GM19099 (cell line): ENCODE results near the gene SLC25A41.

Source experiments
- POLR2A ChIP-seq: IDR thresholded peaks from 3 replicates; pipeline ENCODE4 v1.6.1; 2011; ENCODE audit warnings: low read depth; ENCODE audit not compliant: insufficient read length; ENCODE audit errors: extremely low read depth

SLC25A41 gene

DNA sequence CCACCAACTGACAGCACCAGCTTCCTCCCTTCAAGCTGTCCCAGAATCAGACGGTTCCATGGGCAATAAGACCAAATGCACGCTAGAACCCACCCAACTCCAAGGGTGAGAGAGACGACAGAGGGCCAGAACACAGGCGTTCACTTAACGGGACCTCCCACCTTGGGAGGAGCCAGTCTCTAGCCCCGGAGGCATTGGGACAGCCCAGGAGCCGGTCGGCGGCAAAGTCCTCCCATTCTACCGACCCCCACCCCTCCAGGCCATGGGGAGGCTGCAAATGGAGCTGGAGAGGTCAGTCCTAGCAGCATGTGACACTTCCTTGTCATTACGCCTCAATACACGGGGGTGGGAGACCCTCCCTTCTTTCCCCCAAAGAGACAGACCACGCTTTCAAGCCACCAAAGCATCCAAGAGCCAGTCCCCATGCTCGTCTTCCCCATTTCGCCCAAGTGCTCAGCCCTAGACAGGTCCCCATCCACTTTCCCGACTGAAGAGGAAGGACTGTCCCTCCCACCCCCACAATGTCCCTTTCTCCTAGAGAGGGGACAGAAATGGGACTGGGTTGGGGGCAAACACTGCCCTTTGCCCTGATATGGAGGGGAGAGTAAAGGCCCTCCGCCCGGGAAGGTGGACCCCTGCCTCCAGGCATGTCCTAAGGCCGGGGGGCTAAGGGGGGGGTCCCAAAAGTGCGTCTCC lies 9.9 kb downstream of the SLC25A41 start:
- no peak for TF ChIP-seq POLR2A

DNA sequence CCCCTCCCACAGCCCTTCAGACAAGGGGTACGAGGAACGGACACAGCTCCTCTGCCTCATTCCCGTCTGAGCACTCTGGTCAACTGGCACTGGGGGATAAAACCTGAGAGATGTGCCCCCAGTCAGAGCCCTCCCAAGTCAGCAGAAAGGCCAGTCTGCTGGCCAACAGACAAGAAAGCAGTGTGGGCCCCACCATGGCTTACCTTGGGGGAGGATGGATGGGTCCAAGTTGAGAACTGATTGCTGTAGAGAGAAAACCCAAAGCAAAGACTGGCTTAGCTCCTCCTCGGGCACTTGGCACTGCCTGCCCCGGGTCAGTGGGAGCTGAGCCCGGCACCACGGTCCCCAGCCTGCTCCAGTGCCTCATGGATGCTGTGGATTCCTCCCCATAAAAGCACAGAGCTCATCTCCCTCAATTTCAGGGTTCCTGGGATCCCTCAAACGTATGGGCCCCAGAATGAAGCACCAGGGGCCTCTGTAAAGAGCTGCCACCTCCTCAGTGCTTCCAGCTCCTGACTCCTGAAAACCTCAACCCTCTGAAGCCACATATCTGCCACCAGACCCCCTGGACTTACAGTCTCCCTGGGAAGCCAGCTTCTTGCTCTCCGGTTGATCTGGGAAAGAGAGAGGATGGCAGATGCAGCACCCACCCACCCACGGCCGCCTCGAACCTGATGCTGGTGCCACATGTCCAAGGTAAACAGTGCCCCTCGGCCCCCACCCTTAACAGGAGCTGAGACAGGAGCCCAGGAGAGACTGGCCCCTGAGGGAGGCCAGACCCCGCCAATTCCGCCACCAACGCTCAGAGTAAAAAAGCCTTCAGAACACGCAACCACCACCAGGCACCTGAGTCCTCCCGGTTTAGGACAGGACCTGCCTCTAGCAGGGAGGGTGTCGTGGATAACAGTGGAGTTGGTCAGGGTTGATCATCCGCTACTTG lies 12.2 kb downstream of the SLC25A41 start:
- no peak for TF ChIP-seq POLR2A

DNA sequence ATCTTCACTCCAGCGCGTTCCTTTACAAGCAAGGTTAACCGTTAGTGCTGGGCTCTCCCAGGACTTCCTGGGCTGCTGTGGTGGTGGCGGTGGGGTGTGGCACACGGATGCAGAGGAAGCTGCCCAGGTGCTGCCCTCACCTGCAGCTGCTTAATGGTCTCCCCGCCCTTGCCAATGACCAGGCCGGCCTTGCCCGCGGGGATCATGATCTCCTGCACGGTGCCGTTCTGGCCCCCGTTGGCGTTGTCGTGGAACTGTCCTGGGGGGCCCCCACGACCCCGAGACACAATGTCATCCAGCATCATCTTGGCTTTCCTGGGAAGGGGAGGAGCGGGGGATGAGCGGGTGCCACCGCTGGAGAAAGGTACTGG lies 15.0 kb downstream of the SLC25A41 start:
- TF ChIP-seq POLR2A: no peak

DNA sequence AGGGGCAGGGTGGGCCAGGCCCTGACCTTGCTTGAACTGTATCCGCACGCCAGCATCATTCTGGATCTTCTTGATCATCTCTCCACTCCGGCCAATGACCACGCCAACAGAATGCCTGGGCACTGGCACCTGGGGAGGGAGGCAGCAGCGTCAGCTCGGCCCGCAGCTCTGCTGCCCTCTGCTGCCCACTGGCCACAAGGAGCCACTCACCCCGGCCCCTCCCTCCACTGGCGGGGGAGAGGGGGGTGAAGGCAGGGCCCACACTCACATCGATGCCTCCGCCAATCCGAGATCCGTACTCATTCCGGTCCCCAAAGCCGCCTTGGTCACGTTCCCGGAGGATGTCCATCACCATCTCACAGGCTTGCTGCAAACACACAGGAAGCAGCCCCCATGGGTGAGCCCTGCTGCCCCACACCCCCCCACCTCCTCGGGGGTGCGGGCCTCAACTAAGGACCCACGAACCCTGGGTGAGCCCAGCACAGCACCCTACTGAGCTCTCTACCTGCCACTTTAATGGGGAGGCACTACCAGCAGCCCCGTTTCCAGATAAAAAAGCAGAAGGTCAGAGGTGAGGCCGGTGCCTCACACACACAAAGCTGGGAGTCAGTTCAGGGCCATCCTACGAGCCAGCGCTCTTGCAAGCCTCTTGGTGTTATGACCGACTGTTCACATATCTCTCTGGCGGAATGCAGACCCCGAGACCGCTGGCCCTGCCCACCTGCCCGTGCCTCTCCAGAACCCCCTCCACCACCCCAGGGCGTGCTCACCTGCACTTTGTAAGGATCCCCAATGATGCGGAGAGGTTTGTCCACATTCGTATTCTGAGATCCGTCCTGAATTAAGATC lies 15.6 kb downstream of the SLC25A41 start:
- no peak for TF ChIP-seq POLR2A

DNA sequence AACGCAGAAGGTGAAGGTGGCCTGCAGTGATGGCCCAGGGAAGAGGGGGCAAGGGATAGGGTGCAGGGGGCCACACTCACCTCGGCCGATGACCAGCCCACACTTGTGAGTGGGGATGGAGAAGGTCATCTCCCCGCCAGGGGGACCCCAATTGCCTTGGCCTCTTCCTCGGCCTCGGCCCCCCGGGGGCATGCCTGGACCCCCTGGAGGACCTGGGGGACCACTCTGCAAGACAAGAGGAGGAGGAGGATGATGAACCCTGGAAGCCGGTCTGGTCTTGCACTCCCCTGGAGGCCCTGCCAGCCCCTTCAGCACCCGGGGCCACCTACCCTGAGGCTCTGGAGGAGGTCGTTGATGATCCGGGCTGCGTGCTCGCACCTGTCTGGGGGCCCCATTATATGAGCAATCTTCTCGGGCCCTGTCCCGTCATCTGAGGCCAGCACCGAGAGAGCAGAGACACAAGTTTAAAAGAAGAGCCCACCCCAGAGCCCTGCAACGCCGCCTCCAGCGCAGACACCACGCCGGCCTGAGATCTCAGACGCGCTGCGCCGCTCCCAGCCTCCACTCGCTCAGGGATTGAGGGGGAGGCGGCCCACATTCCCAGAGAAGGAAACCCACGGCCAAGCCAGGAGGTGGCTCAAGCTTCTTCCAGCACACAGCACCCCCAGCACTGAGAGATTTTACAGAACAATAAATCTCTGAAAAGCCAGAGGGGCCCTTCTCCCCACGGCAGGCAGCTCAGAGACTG lies 16.7 kb downstream of the SLC25A41 start:
- no peak for TF ChIP-seq POLR2A

DNA sequence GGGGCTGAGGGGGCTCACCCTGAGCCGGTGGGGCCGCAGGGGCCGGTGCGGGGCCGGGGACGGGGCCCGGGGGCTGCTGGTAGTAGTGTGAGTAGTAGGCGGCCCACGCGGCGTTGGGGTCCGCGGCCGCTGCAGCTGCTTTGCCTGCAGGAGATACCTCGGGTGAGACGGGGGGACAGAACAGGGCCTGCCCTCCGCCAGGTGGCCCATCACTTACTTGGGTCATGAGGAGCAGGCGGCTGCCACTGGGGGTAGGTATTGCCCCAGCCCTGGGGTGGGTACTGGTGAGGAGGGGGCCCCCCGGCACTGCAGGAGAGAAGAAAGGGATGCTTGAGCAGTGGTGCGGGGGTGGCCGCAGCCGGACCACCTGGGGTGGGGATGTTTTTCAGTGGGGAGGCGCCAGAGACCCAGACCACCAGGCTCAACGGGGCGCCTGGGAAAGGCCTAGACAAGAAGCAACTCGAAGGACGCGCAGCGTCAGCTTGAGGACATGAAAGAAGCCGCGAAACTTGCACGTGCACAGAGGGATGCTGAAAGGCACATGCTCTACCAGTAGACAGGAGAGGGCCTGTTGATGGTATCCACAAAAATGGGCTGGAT lies 17.9 kb downstream of the SLC25A41 start:
- TF ChIP-seq POLR2A: no peak

DNA sequence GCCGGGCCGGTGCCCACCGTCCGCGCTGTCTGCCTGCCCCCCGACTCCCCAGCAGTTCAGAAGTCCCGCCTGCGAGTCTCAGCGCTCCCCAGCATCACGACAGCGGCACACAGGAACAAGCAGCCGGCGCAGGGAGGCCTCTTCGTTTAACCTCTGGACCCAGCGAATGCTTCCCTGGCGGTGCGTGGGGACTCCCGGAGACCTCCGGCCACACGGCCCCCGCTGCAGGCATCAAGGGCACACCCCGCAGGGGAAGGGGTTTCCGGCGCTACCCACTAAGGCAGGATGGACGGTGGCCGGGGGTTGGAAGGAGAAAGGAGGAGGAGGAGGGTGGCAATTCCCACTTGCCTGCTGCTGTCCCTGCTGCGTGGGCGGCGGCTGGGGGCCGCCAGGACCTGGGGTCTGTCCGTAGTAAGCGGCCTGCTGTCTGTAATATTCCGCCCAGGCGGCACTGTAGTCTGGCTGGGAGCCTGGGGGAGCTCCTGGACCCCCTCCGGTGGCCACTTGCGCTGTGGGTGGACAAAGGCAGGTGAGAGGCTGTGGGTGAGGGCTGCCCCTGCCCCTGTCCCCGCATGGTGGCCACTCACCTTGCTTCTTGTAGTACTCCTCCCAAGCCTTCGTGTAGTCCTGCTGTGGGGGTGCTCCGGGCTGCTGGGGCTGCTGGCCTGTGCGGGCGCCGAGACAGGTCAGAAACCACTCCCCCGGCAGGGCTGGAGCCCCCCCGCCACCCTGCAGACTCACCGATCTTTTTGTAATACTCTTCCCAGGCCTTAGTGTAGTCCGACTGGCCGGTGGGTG lies 18.6 kb downstream of the SLC25A41 start:
- no peak for TF ChIP-seq POLR2A

DNA sequence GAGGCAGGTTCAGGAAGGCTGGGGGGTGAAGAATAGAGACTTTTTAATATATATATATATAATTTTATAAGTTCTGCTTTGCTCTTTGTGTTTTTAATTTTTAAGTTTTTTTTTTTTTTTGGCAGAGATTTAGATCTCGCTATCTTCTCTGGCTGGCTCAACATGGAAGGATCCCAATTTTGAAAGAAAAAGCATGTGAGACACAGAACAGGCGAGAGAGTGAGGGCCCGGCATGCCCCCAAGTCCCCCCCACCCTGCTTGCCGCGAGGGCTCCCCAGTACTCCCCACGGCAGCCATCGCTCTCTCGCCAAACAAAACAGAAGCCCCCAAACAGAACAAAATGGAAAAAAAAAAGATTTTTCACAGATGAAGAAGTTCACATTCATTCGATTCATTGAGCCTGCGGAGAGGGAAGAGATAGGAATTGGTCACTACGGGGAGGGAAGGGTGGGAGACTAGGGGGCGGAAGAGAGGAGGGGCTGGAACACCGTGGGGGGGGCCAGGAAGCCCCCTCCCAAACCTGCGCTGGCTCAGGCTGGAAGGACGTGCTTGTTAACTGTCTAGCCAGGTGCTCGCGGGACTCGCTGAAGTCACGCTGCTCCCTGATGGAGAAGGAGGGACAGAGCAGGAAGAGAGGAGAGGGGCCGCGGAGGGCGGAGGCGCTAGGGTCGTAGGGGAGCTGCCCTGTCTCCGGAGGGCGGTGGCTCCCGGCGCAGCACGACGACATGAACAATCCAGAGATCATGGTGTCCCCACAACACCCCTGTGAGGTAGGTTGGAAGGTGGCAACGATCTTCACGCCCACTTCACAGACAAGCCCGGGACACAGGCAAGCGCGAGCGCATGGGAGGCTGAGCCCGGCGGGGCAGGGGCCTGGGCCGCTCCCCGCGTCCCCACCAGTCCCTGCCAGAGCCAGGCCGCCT lies 19.6 kb downstream of the SLC25A41 start:
- TF ChIP-seq POLR2A: no peak

DNA sequence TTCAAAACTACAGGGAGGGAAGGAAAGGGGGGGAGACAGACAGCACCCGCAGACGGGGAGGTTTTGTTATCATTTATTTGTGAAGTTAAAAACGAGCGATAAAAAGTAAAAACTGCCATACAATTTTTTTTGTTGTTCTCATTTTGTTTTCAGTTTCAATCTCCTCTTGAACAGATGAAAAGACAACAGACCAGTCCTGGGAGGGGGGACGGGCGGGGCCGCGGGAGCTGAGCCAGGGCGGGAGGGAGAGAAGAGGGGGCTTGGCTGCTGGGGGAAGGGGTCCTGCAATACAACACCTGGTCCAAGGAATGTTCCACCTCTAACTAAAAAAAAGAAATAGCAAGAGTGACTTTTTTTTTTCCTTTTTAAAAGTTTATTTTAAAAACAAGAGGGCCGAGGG lies 20.3 kb downstream of the SLC25A41 start:
- TF ChIP-seq POLR2A: no peak

DNA sequence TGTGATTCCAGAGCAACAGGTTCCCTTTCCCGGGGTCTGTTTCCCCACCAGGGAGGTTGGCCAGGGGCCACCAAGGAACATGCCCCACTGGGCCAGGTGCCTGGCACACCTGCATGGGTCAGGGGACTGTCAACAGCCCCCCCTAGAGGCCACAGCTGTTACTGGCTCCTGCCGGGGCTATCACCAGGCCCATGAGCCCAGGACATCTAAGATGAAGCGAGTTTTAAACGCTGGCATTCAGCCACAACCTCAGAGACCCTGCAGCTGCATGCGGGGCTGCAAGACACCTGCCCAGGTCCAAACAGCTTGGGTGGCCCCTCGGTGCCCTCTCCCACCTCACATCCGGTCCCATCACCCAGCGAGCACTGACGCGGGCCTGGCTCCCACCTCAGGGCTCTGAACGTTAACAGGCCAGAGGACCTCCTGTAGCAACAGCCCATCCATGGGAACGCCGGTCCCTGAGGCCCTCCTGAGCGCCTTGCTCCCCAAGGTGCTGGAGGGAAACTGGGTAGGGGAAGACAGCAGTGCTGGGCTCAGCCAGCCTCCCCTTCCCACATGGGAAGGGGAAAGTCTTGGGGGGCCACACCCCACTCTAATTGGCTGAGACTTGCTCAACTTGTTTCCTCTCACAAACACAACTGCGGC lies 21.0 kb downstream of the SLC25A41 start:
- peak; percentile 12 for TF ChIP-seq POLR2A

DNA sequence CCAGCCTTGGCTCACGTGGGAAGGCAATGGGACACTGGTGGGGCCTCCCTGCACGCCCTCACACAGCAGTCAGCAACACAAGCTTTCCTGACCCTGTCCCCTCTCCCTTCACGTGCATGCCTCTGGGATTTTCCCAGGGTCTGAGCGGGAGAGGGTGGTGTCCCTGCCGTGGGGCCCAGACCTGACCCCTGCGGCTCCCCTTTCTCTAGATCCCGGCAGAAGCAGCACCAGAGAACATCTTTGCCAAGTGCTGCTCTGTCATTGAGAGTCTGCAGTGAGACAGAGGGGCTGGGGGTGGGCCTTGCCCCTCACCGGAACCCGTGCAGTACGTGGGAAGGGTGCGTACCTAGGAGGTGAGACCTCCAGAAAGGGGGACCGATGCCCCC lies 21.5 kb downstream of the SLC25A41 start:
- no peak for TF ChIP-seq POLR2A

DNA sequence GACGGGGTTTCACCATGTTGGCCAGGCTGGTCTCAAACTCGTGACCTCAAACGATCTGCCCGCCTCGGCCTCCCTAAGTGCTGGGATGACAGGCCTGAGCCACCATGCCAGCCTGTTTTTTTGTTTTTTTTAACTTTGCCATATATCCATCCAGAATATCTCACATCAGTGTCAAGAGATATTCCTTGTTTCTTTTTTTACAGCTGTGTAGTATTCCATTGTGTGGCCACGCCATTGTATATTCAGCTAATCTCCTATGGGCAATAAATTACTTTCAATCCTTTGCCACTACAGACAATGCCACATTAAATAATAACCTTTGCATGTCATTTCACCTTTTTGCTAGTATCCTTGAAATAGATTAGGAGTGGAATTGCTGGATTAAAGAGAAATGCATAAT lies 24.2 kb downstream of the SLC25A41 start:
- TF ChIP-seq POLR2A: no peak
